ENCODE data around the gene OGFOD3. TPM values are rescaled to one million over a fixed set of nuclear protein-coding genes. Genes with fewer than 3 reads are reported as not detected.

Gene OGFOD3
- total RNA-seq, 1 experiment from 2014 or later = 25.0 TPM

GRCh38 chr17:82447876-82448275 lies 29.5 kb upstream of the OGFOD3 start:
- Histone ChIP-seq H3K27me3 (replicated peaks; ENCODE audit: insufficient read depth, low read depth, low read length, poor library complexity) (no peaks in the 10 kb centered on the region), H3K36me3 (ENCODE audit: insufficient read depth, low read length, poor library complexity, severe bottlenecking) (peaks cover 10% of the 10 kb centered on the region), H3K9me3 (ENCODE audit: low read depth, low read length, poor library complexity, severe bottlenecking) (no peaks in the 10 kb centered on the region), H3K4me1 (ENCODE audit: insufficient read depth, low read length, poor library complexity, severe bottlenecking) (peaks cover 14% of the 10 kb centered on the region), H3K4me3 (ENCODE audit: low read depth, low read length, poor library complexity, severe bottlenecking) (no peak overlapping the region), H3K27ac (ENCODE audit: low read depth, low read length, poor library complexity, severe bottlenecking) (no peak overlapping the region)
- intact Hi-C loops (cut with micrococcal nuclease; ENCODE audit: unreplicated experiment) = no loop called here
- no TSS peak for BruUV-seq (replicated peaks)
- no peak for TF ChIP-seq EZH2 (IDR thresholded peaks at IDR 0.05; ENCODE audit: borderline replicate concordance, low read depth, low read length, poor library complexity, severe bottlenecking)
- TF ChIP-seq CTCF (conservative IDR thresholded peaks at IDR 0.05; ENCODE audit: low read depth, low read length) = no peak
- POLR2A ChIA-PET (ENCODE audit: low non-redundant PET) = no interaction called here
- no peak for DNase-seq (ENCODE audit: low spot score)
- CTCF ChIA-PET = no interaction called here

GRCh38 chr17:82446649-82447048 lies 28.3 kb upstream of the OGFOD3 start:
- ChIA-PET CTCF (no interaction called here), POLR2A (ENCODE audit: low non-redundant PET) (no interaction called here)
- DNase-seq (ENCODE audit: low spot score) = no peak
- BruUV-seq (replicated peaks) = no TSS peak
- Histone ChIP-seq H3K27ac (ENCODE audit: low read depth, low read length, poor library complexity, severe bottlenecking) (no peak overlapping the region), H3K9me3 (ENCODE audit: low read depth, low read length, poor library complexity, severe bottlenecking) (no peaks in the 10 kb centered on the region), H3K36me3 (ENCODE audit: insufficient read depth, low read length, poor library complexity, severe bottlenecking) (peaks cover 10% of the 10 kb centered on the region), H3K27me3 (replicated peaks; ENCODE audit: insufficient read depth, low read depth, low read length, poor library complexity) (no peaks in the 10 kb centered on the region), H3K4me1 (ENCODE audit: insufficient read depth, low read length, poor library complexity, severe bottlenecking) (peaks cover 14% of the 10 kb centered on the region), H3K4me3 (ENCODE audit: low read depth, low read length, poor library complexity, severe bottlenecking) (no peak overlapping the region)
- intact Hi-C loops (cut with micrococcal nuclease; ENCODE audit: unreplicated experiment) = no loop called here
- TF ChIP-seq CTCF (conservative IDR thresholded peaks at IDR 0.05; ENCODE audit: low read depth, low read length) (no peak), EZH2 (IDR thresholded peaks at IDR 0.05; ENCODE audit: borderline replicate concordance, low read depth, low read length, poor library complexity, severe bottlenecking) (no peak)

GRCh38 chr17:82446124-82446523 lies 27.7 kb upstream of the OGFOD3 start:
- Histone ChIP-seq H3K4me3 (ENCODE audit: low read depth, low read length, poor library complexity, severe bottlenecking) (no peak overlapping the region), H3K4me1 (ENCODE audit: insufficient read depth, low read length, poor library complexity, severe bottlenecking) (peaks cover 12% of the 10 kb centered on the region), H3K9me3 (ENCODE audit: low read depth, low read length, poor library complexity, severe bottlenecking) (no peaks in the 10 kb centered on the region), H3K27ac (ENCODE audit: low read depth, low read length, poor library complexity, severe bottlenecking) (no peak overlapping the region), H3K36me3 (ENCODE audit: insufficient read depth, low read length, poor library complexity, severe bottlenecking) (peaks cover 10% of the 10 kb centered on the region), H3K27me3 (replicated peaks; ENCODE audit: insufficient read depth, low read depth, low read length, poor library complexity) (no peaks in the 10 kb centered on the region)
- POLR2A ChIA-PET (ENCODE audit: low non-redundant PET) = no interaction called here
- BruUV-seq (replicated peaks) = no TSS peak
- intact Hi-C loops (cut with micrococcal nuclease; ENCODE audit: unreplicated experiment) = no loop called here
- CTCF ChIA-PET = no interaction called here
- no peak for DNase-seq (ENCODE audit: low spot score)
- TF ChIP-seq CTCF (conservative IDR thresholded peaks at IDR 0.05; ENCODE audit: low read depth, low read length) (no peak), EZH2 (IDR thresholded peaks at IDR 0.05; ENCODE audit: borderline replicate concordance, low read depth, low read length, poor library complexity, severe bottlenecking) (no peak)

Data from A673 (cell line).